HCT116 (cell line): ENCODE data around the gene ASIC5. TPM values are rescaled to one million over a fixed set of nuclear protein-coding genes. Genes with fewer than 3 reads are reported as not detected.

Experiments used
- ATAC-seq: fragments of 200-7000 bp; cut with Tn5 transposase; 2 replicates; pipeline ENCODE4 v1.9.1; 2020; ENCODE audit warnings: mild to moderate bottlenecking, moderate library complexity
- BruUV-seq: library from RNA; stranded (reverse); fragments of 400-500 nt; replicated peaks from 2 replicates; lab custom pipeline; 2021; lab: Mats Ljungman, UMichigan
- CTCF ChIA-PET: fragments of 300-600 bp; sonication (Branson Sonifier 250); formaldehyde crosslinking; loops from one replicate; lab custom pipeline; 2021; ENCODE audit warnings: antibody characterized with exemption; lab: Charles Lee
- POLR2A ChIA-PET: fragments of 300-600, 350-600 bp; sonication (Branson Sonifier 250); formaldehyde crosslinking; loops from one replicate; lab custom pipeline; 2021; ENCODE audit warnings: antibody characterized with exemption; lab: Charles Lee
- RAD21 ChIA-PET, 2 experiments: fragments of 300-600 bp; sonication (Branson Sonifier 250); formaldehyde crosslinking; loops; one replicate each; lab custom pipeline; 2023; ENCODE audit warnings: low total read pairs in 2 of 2; ENCODE audit not compliant: uncharacterized antibody in 2 of 2, unreplicated experiment in 2 of 2, low non-redundant PET in 1 of 2; lab: Charles Lee
- DNase-seq: peaks from one replicate; pipeline ENCODE4 v3.0.0-alpha.2; 2010; ENCODE audit warnings: low read depth, low spot score
- H2AFZ ChIP-seq: fragments of 200-600 bp; shearing (Covaris generic), sonication (generic); 2 replicates; pipeline ENCODE4 v1.6.1; 2017; ENCODE audit warnings: low read depth, mixed run types, mixed read lengths, antibody characterized with exemption, low read length; ENCODE audit not compliant: poor library complexity, severe bottlenecking
- H3K27ac ChIP-seq: 2 replicates; pipeline ENCODE4 v1.5.1; 2012; ENCODE audit warnings: low read depth, low read length
- H3K27me3 ChIP-seq: fragments of 200-600 bp; sonication (generic); 2 replicates; pipeline ENCODE4 v1.6.1; 2016; ENCODE audit warnings: mixed run types, low read length, mixed read lengths; ENCODE audit not compliant: insufficient read depth
- H3K36me3 ChIP-seq, 2 experiments: fragments of 200-500 bp in 1 of 2; fragments of 200-600 bp in 1 of 2; sonication (Bioruptor generic) in 1 of 2; sonication (generic) in 1 of 2; 2 replicates each; pipeline versions ENCODE4 v1.5.1 to v1.6.1; 2014 to 2016; ENCODE audit warnings: low read length in 2 of 2, inconsistent platforms in 1 of 2, mixed read lengths in 1 of 2, mixed run types in 1 of 2; ENCODE audit not compliant: insufficient read depth in 2 of 2, control insufficient read depth in 1 of 2
- H3K4me1 ChIP-seq, 2 experiments: fragments of 200-600 bp in 1 of 2; sonication (generic) in 1 of 2; 2 replicates each; pipeline versions ENCODE4 v1.5.1 to v1.6.1; 2012 to 2017; ENCODE audit warnings: low read length in 2 of 2, inconsistent platforms in 1 of 2, mild to moderate bottlenecking in 1 of 2, mixed read lengths in 1 of 2, mixed run types in 1 of 2, moderate library complexity in 1 of 2; ENCODE audit not compliant: insufficient read depth in 2 of 2, control insufficient read depth in 1 of 2
- H3K4me2 ChIP-seq: fragments of 200-600 bp; sonication (generic); 2 replicates; pipeline ENCODE4 v1.6.1; 2017; ENCODE audit warnings: mixed run types, low read length, mixed read lengths
- H3K4me3 ChIP-seq, 2 experiments: fragments of 200-600 bp in 1 of 2; sonication (generic) in 1 of 2; replicated peaks in 1 of 2; 2 replicates each; pipeline ENCODE4 v1.5.1; 2011 to 2016; ENCODE audit warnings: low read length in 2 of 2, control low read depth in 1 of 2, low read depth in 1 of 2, mild to moderate bottlenecking in 1 of 2, mixed read lengths in 1 of 2, mixed run types in 1 of 2
- H3K79me2 ChIP-seq: fragments of 200-600 bp; sonication (generic); 2 replicates; pipeline ENCODE4 v1.6.1; 2017; ENCODE audit warnings: mild to moderate bottlenecking, mixed run types, low read length, moderate library complexity, mixed read lengths; ENCODE audit not compliant: insufficient read depth
- H3K9ac ChIP-seq: fragments of 200-600 bp; sonication (generic); 2 replicates; pipeline ENCODE4 v1.6.1; 2016; ENCODE audit warnings: low read length, mixed read lengths
- H3K9me2 ChIP-seq: fragments of 200-600 bp; sonication (generic), shearing (Covaris generic); 2 replicates; pipeline ENCODE4 v1.6.1; 2017; ENCODE audit warnings: mixed run types, mild to moderate bottlenecking, moderate library complexity; ENCODE audit not compliant: insufficient read depth
- H3K9me3 ChIP-seq, 2 experiments: fragments of 200-500 bp in 1 of 2; fragments of 200-600 bp in 1 of 2; sonication (Bioruptor generic) in 1 of 2; sonication (generic) in 1 of 2; 2 replicates each; pipeline ENCODE4 v1.6.1; 2014 to 2017; ENCODE audit warnings: low read length in 2 of 2, mixed read lengths in 2 of 2, inconsistent platforms in 1 of 2, low read depth in 1 of 2, mild to moderate bottlenecking in 1 of 2, mixed run types in 1 of 2, moderate library complexity in 1 of 2; ENCODE audit not compliant: control insufficient read depth in 1 of 2, insufficient read depth in 1 of 2
- H4K20me1 ChIP-seq: fragments of 200-600 bp; sonication (generic), shearing (Covaris generic); 2 replicates; pipeline ENCODE4 v1.6.1; 2017; ENCODE audit warnings: mixed run types, mild to moderate bottlenecking, moderate library complexity; ENCODE audit not compliant: insufficient read depth
- CBX3 ChIP-seq: IDR thresholded peaks from 2 replicates; pipeline ENCODE4 v1.6.1; 2012; ENCODE audit warnings: low read depth
- CEBPB ChIP-seq: IDR thresholded peaks from 2 replicates; pipeline ENCODE4 v1.6.1; 2012; ENCODE audit warnings: low read depth
- EGR1 ChIP-seq: IDR thresholded peaks from 2 replicates; pipeline ENCODE4 v1.6.1; 2012; ENCODE audit warnings: low read depth
- ELF1 ChIP-seq: IDR thresholded peaks from 2 replicates; pipeline ENCODE4 v1.6.1; 2012; ENCODE audit warnings: low read depth, borderline replicate concordance
- FOSL1 ChIP-seq: IDR thresholded peaks from 2 replicates; pipeline ENCODE4 v1.6.1; 2012; ENCODE audit warnings: low read depth
- JUND ChIP-seq: IDR thresholded peaks from 2 replicates; pipeline ENCODE4 v1.6.1; 2012
- POLR2AphosphoS5 ChIP-seq: IDR thresholded peaks from 2 replicates; pipeline ENCODE4 v1.6.1; 2011; ENCODE audit warnings: mild to moderate bottlenecking, low read depth, low read length, moderate library complexity
- SIN3A ChIP-seq: IDR thresholded peaks from 2 replicates; pipeline ENCODE4 v1.6.1; 2012; ENCODE audit warnings: low read depth
- SRF ChIP-seq: IDR thresholded peaks from 2 replicates; pipeline ENCODE4 v1.6.1; 2012; ENCODE audit warnings: low read depth
- ZFX ChIP-seq: fragments of 450-650 bp; IDR thresholded peaks from 2 replicates; pipeline ENCODE4 v1.6.1; 2017
- ZNF274 ChIP-seq: fragments of 200-500 bp; sonication (Bioruptor generic); IDR thresholded peaks from 2 replicates; pipeline ENCODE4 v1.6.1; 2014; ENCODE audit warnings: mild to moderate bottlenecking, low read depth, low read length, inconsistent platforms
- intact Hi-C: fragments of 100-400 bp; cut with micrococcal nuclease; formaldehyde crosslinking; loops from 2 replicates; pipeline ENCODE4 v1.10.0; 2022
- total RNA-seq: library from RNA; stranded (reverse); gene quantifications from one replicate; pipeline ENCODE4 v1.2.1, GENCODE V29; 2021; ENCODE audit not compliant: unreplicated experiment
- TF ChIP-seq, protein P1 (sequence below): IDR thresholded peaks from 2 replicates; pipeline ENCODE4 v1.6.1; 2012
- TF ChIP-seq, protein P2 (sequence below): IDR thresholded peaks from 2 replicates; pipeline ENCODE4 v1.6.1; 2011; ENCODE audit warnings: mild to moderate bottlenecking, low read length, moderate library complexity; ENCODE audit not compliant: insufficient replicate concordance; ENCODE audit errors: extremely low read depth
- TF ChIP-seq, protein P3 (sequence below), 3 experiments: fragments of 200-600 bp in 1 of 3; sonication (generic) in 1 of 3; IDR thresholded peaks in 2 of 3; conservative IDR thresholded peaks in 1 of 3; 2 replicates each; pipeline ENCODE4 v1.5.1; 2012 to 2017; ENCODE audit warnings: low read depth in 2 of 3, low read length in 2 of 3, antibody characterized with exemption in 1 of 3, borderline replicate concordance in 1 of 3, control low read depth in 1 of 3, mild to moderate bottlenecking in 1 of 3, mixed read lengths in 1 of 3, mixed run types in 1 of 3, moderate library complexity in 1 of 3; ENCODE audit not compliant: insufficient read depth in 1 of 3
- TF ChIP-seq, protein P4 (sequence below): IDR thresholded peaks from 2 replicates; pipeline ENCODE4 v1.6.1; 2012; ENCODE audit warnings: low read depth

The ASIC5 gene
- total RNA-seq, 1 experiment from 2014 or later, result not detected

DNA sequence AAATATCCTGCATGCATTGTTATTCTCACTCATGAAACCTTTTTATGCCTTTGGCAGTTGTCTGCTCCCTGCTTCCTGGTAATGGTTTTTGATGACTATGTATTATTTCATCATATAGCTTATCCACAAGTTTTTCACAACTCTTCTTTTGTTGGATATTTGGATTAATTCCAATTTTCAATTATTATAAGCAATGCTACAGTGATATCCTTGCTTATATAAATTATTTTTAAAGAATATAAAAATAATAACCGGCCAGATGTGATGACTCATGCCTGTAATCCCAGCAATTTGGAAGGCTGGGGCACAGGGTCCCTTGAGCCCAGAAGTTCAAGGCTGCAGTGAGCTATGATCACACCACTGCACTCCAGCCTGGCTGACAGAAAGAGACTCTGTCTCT is 47.0 kb downstream of the ASIC5 start:
- intact Hi-C loops, result no loop called here
- POLR2A ChIA-PET, result no interaction called here
- Histone ChIP-seq H3K4me2 (no peak overlapping the region), H3K9ac (no peak overlapping the region), H3K79me2 (no peaks in the 10 kb centered on the region), H3K4me3 (no peak overlapping the region), H3K9me3 (no peaks in the 10 kb centered on the region), H3K36me3 (no peaks in the 10 kb centered on the region), H4K20me1 (no peaks in the 10 kb centered on the region), H3K27ac (no peak overlapping the region), H2AFZ (no peak overlapping the region), H3K4me1 (no peaks in the 10 kb centered on the region), H3K27me3 (no peaks in the 10 kb centered on the region), H3K9me2 (no peaks in the 10 kb centered on the region)
- CTCF ChIA-PET, result no interaction called here
- no peak for ATAC-seq
- RAD21 ChIA-PET, result no interaction called here
- DNase-seq, result no peak
- TF ChIP-seq, protein P1, sequence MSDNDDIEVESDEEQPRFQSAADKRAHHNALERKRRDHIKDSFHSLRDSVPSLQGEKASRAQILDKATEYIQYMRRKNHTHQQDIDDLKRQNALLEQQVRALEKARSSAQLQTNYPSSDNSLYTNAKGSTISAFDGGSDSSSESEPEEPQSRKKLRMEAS, result no peak
- TF ChIP-seq CEBPB (no peak), ZFX (no peak), SRF (no peak), FOSL1 (no peak), EGR1 (no peak), SIN3A (no peak), JUND (no peak), ZNF274 (no peak), CBX3 (no peak), ELF1 (no peak), POLR2AphosphoS5 (no peak)
- TF ChIP-seq, protein P2, sequence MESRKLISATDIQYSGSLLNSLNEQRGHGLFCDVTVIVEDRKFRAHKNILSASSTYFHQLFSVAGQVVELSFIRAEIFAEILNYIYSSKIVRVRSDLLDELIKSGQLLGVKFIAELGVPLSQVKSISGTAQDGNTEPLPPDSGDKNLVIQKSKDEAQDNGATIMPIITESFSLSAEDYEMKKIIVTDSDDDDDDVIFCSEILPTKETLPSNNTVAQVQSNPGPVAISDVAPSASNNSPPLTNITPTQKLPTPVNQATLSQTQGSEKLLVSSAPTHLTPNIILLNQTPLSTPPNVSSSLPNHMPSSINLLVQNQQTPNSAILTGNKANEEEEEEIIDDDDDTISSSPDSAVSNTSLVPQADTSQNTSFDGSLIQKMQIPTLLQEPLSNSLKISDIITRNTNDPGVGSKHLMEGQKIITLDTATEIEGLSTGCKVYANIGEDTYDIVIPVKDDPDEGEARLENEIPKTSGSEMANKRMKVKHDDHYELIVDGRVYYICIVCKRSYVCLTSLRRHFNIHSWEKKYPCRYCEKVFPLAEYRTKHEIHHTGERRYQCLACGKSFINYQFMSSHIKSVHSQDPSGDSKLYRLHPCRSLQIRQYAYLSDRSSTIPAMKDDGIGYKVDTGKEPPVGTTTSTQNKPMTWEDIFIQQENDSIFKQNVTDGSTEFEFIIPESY, result no peak
- TF ChIP-seq, protein P3, sequence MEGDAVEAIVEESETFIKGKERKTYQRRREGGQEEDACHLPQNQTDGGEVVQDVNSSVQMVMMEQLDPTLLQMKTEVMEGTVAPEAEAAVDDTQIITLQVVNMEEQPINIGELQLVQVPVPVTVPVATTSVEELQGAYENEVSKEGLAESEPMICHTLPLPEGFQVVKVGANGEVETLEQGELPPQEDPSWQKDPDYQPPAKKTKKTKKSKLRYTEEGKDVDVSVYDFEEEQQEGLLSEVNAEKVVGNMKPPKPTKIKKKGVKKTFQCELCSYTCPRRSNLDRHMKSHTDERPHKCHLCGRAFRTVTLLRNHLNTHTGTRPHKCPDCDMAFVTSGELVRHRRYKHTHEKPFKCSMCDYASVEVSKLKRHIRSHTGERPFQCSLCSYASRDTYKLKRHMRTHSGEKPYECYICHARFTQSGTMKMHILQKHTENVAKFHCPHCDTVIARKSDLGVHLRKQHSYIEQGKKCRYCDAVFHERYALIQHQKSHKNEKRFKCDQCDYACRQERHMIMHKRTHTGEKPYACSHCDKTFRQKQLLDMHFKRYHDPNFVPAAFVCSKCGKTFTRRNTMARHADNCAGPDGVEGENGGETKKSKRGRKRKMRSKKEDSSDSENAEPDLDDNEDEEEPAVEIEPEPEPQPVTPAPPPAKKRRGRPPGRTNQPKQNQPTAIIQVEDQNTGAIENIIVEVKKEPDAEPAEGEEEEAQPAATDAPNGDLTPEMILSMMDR (IDR thresholded peaks at IDR 0.05 in 2 of 3, conservative IDR thresholded peaks at IDR 0.05 in 1 of 3; ENCODE audit: borderline replicate concordance in 1 of 3, insufficient read depth in 1 of 3, low read depth in 2 of 3, low read length in 2 of 3), result no peak
- TF ChIP-seq, protein P4, sequence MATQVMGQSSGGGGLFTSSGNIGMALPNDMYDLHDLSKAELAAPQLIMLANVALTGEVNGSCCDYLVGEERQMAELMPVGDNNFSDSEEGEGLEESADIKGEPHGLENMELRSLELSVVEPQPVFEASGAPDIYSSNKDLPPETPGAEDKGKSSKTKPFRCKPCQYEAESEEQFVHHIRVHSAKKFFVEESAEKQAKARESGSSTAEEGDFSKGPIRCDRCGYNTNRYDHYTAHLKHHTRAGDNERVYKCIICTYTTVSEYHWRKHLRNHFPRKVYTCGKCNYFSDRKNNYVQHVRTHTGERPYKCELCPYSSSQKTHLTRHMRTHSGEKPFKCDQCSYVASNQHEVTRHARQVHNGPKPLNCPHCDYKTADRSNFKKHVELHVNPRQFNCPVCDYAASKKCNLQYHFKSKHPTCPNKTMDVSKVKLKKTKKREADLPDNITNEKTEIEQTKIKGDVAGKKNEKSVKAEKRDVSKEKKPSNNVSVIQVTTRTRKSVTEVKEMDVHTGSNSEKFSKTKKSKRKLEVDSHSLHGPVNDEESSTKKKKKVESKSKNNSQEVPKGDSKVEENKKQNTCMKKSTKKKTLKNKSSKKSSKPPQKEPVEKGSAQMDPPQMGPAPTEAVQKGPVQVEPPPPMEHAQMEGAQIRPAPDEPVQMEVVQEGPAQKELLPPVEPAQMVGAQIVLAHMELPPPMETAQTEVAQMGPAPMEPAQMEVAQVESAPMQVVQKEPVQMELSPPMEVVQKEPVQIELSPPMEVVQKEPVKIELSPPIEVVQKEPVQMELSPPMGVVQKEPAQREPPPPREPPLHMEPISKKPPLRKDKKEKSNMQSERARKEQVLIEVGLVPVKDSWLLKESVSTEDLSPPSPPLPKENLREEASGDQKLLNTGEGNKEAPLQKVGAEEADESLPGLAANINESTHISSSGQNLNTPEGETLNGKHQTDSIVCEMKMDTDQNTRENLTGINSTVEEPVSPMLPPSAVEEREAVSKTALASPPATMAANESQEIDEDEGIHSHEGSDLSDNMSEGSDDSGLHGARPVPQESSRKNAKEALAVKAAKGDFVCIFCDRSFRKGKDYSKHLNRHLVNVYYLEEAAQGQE, result no peak
- BruUV-seq, result no TSS peak
